Hematopoietic multipotent progenitor cell treated with erythropoietin and hydrocortisone succinate and interleukin-3 and kit ligand, for 4 days (in vitro differentiated cells): ENCODE results near the gene TES.

Source experiments
- DNase-seq: peaks from one replicate; pipeline ENCODE4 v3.0.0-alpha.2; 2015

TES gene

DNA sequence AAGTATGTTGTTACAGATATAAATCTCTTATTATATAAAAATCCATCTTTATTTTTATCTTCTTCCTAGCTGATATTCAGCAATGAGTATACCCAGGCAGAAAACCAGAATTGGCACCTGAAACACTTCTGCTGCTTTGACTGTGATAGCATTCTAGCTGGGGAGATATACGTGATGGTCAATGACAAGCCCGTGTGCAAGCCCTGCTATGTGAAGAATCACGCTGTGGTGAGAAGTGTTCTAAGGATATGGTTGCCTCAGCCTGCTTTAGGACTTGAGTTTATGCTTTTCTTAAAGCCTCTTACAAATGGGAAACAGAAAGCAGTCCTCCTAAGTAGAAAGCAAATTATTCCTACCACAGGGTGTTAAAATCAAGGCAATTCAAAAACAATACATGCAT lies 41.9 kb downstream of the TES start:
- DNase-seq = no peak

DNA sequence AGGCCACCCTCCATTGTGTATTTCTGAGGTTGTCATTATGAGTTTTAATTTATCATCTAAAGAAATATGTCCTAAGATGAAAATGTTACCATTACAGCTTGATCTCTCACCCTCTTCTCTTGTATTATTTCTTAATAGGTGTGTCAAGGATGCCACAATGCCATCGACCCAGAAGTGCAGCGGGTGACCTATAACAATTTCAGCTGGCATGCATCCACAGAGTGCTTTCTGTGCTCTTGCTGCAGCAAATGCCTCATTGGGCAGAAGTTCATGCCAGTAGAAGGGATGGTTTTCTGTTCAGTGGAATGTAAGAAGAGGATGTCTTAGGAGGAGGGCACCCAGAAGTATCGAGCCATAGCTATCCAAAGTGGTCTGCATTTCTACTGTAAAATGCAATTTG lies 46.8 kb downstream of the TES start:
- no peak for DNase-seq

DNA sequence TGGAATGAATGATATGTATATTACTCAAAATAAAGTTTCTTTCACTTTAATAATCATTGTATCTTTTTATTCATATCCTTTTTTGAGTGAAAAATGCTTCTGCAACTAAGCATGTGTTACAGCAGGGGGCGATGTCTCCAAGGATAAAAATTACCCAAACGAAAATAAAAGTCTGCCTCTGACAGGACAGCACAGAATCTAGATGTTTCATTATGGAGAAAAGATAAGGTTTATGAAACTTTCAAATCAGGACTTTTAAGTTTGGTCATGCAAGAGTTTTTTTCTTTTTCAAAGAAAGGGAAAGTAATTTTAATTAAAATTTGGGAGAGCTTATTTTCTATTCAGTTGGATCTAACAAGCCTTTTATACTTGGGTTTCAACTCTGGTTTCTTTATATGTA lies 48.4 kb downstream of the TES start:
- peak; percentile 82 for DNase-seq

DNA sequence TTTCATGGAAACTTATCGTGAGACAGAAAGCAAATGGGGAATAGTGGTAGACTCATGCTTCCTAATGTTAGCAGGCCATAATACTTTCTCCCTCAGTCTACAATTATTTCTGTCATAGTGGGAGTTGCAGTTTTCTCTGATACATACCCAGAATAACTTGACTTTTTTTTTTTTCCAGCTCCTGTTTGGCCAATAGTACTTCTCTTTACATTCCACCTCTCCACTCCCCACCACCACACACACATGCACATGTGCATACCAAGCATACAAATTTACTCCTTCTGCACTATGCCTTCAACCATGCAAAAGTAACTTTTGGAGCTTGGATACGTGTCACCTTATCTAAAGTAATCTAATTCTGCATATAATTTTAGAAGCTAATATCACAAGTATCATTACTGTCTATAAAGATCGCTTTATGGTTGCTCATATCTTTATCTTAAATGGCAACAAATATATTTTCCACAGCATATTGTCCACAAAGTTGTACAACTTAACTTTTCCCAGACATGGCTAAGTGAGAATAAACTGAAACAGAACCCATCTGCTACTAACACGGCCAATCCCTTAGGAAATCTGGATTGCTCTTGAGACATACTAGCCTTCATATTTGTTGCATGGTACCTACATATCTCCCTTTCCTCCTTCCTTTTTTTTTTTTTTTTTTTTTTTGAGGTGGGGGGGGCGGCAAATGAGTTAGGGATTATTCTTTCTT lies 49.0 kb downstream of the TES start:
- DNase-seq = no peak

DNA sequence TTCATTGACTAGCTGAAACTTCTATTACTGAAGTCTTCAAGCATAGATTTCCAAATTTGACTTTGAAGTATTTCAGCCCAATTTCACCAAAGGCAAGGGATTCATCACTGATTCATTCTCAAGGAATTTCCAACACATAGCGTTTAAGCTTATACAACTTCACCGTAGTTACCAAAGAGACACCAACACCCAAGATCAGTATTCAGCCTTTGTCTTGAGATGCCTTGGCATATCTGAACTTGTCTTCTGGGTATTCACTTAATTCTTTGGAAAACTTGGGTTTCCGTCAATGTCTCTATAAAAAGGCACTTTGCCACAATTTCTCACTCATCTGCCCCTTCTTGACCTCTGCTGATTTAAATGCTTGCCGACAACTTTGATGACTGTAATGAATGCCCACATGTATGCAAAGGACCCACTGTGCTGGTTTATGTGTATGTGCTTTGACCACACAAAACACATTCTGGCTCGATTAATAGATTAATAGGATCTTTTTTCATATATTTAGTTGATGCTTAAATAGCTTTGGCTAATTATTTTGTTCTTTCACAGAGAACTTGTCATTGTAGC lies 49.6 kb downstream of the TES start:
- DNase-seq = no peak

DNA sequence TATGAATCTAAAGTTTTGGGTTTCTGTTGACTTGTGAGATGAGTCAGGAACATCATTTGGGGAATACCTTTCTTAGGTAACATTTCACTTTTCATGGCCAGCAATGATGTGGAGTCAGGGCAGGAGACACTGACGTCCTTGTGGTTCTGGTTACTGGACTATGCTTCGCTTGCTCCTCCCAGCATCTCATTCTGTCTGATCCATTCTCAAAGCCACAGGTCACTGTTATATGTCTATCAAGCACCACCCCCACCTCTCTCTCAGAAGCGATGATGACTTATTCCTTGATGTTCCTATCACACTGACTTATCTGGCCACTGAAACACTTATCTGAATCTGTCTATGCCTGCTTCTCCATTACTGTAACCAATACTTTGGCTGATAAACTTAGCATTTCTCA lies 51.6 kb downstream of the TES start:
- DNase-seq = no peak

DNA sequence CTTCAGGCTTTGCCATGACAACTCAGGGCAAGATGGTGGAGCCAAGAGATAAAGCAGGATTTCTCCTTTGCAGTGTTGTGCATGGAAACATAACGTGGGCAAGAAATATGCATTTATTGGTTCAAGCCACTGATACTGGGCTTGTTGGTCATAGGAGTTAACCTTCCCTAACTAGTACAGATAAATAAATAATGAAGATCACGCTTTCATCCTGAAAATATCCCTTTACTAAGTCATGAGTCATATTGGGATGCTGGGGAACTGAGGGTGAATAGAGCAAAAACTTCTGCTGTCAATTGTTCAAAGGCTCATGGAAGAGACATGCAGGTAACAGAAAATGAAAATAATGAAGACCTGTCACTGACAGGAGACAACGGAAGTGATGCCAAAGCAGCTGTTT lies 55.5 kb downstream of the TES start:
- no peak for DNase-seq

DNA sequence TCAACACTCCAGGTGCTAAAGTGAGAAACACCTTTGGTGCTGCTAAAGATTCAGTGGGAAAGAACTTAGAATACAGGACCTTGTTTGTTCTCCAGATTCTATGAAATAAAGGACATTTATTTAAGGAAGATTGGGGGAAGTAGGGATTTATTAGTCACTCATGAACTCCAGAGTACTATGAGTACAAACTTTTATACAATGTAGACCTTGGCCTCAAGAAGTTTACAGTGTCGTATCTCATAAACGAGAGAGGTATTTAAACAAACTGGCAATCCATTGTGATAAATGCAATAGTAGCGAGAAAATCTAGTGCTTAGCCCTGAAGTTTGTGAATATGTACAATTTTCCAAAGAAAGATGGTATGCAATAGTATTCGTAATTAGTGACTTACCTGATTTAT lies 59.1 kb downstream of the TES start:
- DNase-seq = no peak

DNA sequence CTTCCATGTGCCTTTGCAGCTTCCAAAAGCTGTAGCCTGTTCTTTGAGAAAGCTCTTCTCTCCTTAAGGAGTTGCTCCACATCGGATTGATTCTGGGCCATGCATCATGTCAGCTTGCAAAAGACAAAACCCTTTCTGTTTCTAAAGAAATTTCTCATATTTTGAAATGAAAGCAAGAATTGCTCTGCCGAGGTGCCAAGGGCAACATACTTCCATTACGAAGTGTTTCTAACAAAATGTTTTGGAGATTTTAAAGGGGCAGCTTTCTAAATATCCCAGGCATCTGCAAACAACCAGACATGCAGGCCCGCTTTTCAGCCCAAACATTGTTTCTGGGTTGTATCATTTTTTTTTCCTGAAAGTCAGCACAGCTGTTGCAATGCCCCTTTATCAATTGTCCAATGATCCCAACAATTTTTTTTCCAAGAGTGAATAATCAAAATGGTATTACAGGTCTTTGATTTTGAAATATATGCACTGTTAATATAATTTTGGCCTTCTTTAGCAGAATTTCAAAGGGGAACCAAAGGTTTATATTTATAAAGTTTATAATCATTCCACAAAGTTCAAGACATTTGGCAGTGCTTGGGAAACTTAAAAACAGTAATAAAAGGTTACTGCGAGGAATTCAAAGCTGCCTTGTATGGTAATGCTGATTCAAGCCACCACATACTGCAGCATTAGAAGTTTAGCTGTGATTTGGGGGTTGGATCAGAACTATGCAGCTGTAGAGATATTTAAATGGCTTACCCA lies 61.0 kb downstream of the TES start:
- DNase-seq = no peak

DNA sequence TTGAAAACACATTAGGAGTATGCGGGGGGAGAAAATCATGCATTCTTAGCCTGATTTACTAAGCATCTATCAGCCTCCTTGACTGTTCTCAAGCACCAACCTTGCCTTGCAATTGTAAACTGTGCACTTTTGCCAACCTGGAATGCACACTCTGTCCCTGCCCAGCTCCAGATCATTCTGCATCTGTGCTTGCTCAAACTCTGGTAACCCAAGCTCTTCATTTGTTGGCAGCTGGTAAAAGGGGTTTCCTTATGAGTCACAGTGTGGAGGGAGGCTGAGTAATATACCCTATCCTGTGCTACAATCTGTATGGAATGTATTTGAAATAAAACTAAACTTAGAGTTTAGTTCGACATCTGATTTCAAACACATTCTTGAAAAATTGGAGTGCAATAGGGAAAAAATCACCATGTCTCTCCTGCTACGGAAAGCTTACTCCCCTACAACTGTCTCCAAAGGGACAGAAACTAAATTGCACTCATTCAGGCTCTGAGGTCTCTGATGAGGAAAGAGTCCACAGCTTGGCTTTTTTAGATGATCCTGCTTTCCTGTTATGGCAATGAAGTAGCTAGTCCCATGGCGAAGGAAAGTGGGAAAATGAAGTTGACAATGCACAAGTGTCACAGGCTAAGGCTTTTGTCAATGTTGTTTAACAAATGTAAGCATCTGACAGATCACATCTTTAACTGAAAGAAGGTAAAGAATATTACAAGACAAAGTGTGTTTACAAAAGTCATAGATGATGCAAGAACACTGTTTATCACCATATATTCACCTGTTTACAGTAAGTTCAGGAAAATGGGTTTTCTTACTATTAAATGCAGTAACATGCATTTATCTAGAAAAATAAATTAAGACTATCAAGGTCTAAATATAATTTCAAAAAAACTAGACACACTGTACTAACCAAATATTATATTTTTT lies 61.9 kb downstream of the TES start:
- DNase-seq = no peak

DNA sequence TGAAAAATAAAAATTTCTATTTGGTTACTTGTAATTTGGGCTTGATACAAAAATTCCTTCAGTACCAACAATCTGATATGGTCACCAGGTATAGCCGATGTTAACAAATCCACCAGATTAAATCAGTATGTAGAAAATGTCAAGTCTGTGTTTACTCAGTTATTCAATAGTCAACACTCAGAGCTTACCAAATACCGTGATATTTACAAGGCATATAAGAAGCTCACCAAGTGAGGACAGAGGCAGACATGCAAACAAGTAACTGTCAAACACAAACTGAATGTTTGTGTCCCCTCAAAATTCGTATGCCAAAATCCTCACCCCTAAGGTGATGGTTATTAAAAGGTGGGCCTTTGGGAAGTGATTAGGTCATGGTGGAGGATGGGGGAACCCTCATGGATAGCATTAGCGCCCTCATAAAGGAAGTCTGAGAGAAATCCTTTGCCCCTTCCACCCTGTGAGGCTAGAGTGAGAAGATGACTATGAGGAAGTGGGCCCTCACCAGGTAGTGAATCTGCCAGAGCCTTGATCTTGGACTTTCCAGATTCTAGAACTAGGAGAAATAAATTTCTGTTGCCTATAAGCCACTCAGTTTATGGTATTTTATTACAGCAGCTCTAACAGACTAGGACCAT lies 63.1 kb downstream of the TES start:
- DNase-seq = no peak

DNA sequence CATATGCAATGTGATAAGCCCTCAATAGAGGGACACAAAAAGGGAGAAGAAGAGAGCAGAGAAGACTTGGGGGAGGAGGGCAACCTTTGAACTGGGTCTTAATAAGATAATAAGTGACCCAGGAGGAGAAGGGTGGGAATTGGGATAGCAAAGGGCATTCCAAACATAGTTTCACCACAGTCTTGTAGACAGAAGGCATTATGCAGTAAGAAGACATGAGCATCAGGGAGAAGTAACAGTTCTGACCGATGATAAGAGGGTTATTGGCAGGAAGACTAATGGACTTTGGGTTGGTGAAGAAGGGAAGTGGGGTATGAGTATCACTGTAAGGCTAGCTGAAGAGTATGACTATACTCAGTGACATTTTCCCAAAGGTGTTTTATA lies 63.6 kb downstream of the TES start:
- DNase-seq = no peak

DNA sequence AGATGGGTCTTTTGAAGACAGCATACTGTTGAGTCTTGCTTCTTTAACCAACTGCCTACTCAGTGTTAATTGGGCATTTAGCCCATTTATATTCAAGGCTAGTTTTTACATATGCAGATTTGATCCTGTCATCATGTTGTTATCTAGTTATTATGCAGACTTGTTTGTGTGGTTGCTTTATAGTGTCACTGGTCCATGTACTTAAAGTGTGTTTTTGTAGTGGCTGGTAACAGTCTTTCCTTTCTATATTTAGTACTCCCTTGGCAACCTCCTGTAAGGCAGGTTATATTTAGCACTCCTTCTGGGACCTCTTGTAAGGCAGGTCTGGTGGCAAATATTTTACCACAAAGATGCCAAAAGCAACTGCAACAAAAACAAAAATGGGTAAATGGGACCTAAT lies 66.7 kb downstream of the TES start:
- DNase-seq = no peak

DNA sequence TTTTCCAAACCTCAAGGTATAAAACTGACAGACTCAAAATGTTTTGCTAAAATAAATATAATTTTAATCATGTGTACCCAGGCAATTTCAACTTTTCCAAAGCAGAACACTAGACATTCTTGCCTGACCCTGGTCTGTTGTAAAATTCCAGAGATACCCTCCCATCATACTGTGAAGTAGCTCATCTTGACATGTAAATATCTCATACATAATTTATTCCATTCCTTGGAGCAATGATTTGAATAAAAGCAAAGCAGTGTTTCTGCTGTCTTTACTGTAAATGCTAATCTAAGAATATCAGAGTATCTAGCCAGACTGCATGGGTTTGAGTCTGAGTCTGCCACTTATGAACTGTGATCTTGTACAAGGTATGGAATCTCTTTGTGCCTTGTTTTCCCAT lies 68.9 kb downstream of the TES start:
- DNase-seq = no peak

DNA sequence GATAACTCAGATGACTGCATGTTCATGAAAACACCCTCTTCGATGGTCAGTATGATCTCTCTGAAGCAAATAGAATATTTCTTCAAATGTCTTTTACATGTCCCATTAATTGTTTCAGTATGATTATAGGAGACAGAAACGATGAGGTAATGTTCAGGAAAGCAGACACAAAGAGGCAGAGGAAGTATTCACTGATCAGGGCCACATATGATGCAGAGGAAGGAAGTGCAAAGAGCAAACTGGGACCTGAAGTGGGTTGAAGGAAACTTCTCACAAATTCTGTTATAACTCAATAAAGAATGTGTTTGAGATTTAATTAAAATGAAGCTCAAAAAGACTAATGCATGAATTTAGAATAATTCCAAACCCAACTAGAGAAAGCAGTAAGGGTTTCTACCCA lies 70.5 kb downstream of the TES start:
- no peak for DNase-seq

DNA sequence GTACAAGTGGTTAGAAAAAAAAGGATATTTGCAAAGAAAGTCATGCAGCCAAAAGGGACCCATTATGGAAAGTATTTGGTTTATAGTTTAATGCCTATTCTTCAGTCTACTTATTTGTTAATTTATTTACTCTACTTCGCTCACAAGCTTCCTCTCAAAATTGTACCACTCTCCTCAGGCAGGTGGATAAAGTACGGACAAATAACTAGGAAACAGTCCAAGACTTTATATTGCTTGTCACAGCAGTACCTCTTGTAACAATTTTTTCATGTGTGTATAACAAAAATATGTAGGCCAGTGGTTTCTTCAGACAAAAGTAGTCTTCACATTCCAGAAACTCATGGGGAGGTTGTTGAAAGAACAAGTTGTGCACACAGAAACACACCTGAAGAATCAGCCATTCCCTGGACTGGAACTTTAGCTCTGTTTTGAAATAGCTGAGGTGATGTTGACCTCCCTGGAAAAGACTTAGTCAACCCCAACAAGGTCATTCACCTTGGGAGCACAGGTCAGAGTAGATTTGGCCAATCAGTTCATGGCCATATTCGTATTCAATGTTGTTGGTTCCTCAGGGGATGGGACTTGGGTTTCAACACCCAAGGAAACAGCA lies 73.4 kb downstream of the TES start:
- DNase-seq = no peak

DNA sequence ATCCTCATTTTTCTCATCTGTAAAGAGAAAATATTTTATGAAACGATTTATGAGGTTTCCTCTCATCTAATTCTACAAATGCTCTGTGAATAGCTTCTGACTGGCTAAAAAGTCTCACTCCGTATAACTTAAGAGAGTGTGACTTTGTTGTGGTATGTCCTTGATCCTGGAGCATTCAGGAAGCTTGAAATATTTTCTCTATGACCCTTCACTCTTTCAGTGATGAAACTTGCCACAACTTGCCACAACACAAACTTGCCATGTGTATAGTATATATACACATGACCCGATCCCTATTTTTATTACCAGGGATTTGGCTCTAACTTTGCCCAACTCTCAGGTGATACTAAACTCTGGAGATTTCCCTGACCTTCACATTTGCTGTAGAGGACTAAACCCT lies 74.1 kb downstream of the TES start:
- DNase-seq = no peak

DNA sequence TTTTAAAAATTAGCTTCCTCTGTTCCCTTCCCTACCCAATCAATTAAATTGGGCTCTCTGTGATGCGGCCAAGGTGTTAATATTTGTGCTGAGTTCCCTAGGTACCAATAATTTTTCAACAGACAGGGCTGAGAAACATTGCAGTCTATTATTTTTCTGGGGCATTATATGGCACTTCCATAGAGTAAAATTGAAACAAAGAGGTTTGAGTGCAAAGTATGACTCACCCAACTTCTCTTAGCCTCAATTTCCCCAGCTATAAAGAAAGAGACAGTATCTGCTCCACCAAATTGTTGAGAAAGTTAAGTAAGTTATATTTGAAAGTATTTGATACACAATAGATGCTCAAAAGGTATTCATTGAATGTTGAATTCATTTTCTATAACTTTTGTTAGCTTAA lies 74.9 kb downstream of the TES start:
- DNase-seq = no peak

DNA sequence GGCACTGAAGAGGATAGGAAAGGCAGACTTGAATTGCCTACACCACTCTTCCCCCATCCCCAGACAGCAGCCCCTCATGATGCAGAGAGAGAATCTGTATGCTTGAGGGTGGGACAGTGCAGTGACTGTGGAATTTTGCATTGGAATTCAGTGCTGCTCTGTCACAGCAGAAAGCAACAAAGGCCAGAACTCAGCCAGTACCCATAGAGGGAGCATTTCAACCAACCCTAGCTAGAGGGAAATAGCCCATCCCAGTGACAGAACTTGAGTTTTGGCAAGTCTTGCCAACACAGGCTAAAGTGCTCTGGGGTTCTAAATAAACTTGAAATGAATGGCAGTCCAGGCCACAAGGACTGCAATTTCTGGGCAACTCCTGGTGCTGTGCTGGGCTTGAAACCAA lies 80.4 kb downstream of the TES start:
- no peak for DNase-seq

DNA sequence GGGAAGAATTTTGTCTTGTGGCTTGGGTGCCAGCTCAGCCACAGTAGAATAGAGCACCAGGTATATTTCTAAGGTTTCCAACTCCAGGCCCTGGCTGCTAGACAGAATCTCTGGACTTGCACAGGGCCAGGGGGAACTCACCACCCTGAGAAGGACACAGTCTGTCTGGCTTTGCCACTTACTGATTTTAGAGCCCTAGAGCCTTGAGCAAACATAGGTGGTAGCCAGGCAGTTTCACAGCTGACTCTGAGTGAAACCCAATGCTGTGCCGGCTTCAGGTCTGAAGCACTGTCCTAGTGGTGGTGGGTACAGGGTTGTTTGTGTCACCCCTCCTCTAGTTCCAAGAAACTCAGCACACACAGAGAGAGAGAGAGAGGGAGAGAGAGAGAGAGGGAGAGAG lies 81.6 kb downstream of the TES start:
- DNase-seq = no peak

DNA sequence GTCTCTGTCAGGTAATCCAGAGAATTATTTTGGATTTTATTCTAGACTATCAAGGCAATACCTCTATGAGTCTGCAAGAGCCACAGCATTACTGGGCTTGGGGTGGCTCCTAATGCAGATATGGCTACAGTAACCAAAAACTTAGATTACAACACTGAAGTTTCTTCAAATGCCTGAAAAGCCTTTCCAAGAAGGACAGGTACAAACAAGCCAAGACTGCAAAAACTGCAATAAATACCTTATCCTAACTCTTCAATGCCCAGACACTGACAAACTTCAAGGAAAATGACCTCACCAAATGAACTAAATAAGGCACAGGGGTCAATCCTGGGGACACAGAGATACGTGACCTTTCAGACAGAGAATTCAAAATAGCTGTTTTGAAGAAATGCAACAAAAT lies 82.0 kb downstream of the TES start:
- no peak for DNase-seq

DNA sequence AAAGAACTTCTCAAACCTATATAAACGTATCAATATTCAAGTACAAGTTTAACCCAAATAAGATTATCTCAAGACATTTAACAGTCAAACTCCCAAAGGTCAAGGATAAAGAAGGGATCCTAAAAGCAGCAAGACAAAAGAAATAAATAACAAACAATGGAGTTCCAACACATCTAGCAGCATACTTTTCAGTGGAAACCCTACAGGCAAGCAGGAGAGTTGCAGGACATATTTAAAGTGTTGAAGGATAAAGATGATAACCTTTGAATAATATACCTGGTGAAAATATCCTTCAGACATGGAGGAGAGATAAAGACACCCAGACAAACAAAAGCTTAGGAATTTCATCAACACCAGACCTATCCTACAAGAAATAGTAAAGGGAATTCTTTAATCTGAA lies 82.8 kb downstream of the TES start:
- DNase-seq = no peak

DNA sequence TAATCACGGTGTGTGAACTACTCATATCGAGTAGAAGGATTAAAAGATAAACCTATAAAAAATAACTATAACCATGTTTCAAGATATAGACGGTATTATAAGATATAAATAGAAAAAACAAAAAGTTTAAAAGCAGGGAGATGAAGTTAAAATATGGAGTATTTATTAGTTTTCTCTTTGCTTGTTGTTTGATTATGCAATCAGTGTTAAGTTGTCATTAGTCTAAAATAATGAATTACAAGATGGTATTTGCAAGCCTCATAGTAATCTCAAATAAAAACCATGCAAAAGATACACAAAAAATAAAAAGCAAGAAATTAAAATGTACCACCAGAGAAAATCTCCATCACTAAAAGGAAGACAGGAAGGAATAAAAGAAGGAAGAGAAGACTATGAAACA lies 83.3 kb downstream of the TES start:
- no peak for DNase-seq
